HCT116 (cell line): ENCODE data around the gene PSMB7.

Experiments used
- CEBPB ChIP-seq: IDR thresholded peaks from 2 replicates; pipeline ENCODE4 v1.6.1; 2012; ENCODE audit warnings: low read depth
- ELF1 ChIP-seq: IDR thresholded peaks from 2 replicates; pipeline ENCODE4 v1.6.1; 2012; ENCODE audit warnings: low read depth, borderline replicate concordance
- EZH2 ChIP-seq: fragments of 200-600 bp; sonication (generic); IDR thresholded peaks from 2 replicates; pipeline ENCODE4 v1.6.1; 2017; ENCODE audit warnings: antibody characterized with exemption, mixed run types
- POLR2A ChIP-seq: IDR thresholded peaks from 2 replicates; pipeline ENCODE4 v1.7.0; 2011; ENCODE audit warnings: borderline replicate concordance; ENCODE audit not compliant: insufficient read depth, insufficient read length; ENCODE audit errors: extremely low read depth
- POLR2AphosphoS5 ChIP-seq: IDR thresholded peaks from 2 replicates; pipeline ENCODE4 v1.6.1; 2011; ENCODE audit warnings: mild to moderate bottlenecking, low read depth, low read length, moderate library complexity
- SIN3A ChIP-seq: IDR thresholded peaks from 2 replicates; pipeline ENCODE4 v1.6.1; 2012; ENCODE audit warnings: low read depth
- TCF7L2 ChIP-seq: IDR thresholded peaks from 2 replicates; pipeline ENCODE4 v1.7.0; 2011; ENCODE audit warnings: borderline replicate concordance, inconsistent platforms; ENCODE audit not compliant: insufficient read depth, insufficient read length; ENCODE audit errors: extremely low read depth
- ZBTB33 ChIP-seq: IDR thresholded peaks from 2 replicates; pipeline ENCODE4 v1.6.1; 2011; ENCODE audit warnings: mild to moderate bottlenecking, low read length, moderate library complexity; ENCODE audit not compliant: insufficient replicate concordance; ENCODE audit errors: extremely low read depth
- ZNF274 ChIP-seq: fragments of 200-500 bp; sonication (Bioruptor generic); IDR thresholded peaks from 2 replicates; pipeline ENCODE4 v1.6.1; 2014; ENCODE audit warnings: mild to moderate bottlenecking, low read depth, low read length, inconsistent platforms
- TF ChIP-seq, protein P1 (sequence below), 3 experiments: fragments of 200-600 bp in 1 of 3; sonication (generic) in 1 of 3; IDR thresholded peaks in 2 of 3; conservative IDR thresholded peaks in 1 of 3; 2 replicates each; pipeline ENCODE4 v1.5.1; 2012 to 2017; ENCODE audit warnings: low read depth in 2 of 3, low read length in 2 of 3, antibody characterized with exemption in 1 of 3, borderline replicate concordance in 1 of 3, control low read depth in 1 of 3, mild to moderate bottlenecking in 1 of 3, mixed read lengths in 1 of 3, mixed run types in 1 of 3, moderate library complexity in 1 of 3; ENCODE audit not compliant: insufficient read depth in 1 of 3
- TF ChIP-seq, protein P2 (sequence below): IDR thresholded peaks from 2 replicates; pipeline ENCODE4 v1.6.1; 2012

GRCh38 chr9:124343533-124344290, 71.5 kb downstream of the PSMB7 start:
- TF ChIP-seq, protein P1, sequence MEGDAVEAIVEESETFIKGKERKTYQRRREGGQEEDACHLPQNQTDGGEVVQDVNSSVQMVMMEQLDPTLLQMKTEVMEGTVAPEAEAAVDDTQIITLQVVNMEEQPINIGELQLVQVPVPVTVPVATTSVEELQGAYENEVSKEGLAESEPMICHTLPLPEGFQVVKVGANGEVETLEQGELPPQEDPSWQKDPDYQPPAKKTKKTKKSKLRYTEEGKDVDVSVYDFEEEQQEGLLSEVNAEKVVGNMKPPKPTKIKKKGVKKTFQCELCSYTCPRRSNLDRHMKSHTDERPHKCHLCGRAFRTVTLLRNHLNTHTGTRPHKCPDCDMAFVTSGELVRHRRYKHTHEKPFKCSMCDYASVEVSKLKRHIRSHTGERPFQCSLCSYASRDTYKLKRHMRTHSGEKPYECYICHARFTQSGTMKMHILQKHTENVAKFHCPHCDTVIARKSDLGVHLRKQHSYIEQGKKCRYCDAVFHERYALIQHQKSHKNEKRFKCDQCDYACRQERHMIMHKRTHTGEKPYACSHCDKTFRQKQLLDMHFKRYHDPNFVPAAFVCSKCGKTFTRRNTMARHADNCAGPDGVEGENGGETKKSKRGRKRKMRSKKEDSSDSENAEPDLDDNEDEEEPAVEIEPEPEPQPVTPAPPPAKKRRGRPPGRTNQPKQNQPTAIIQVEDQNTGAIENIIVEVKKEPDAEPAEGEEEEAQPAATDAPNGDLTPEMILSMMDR (IDR thresholded peaks at IDR 0.05 in 2 of 3, conservative IDR thresholded peaks at IDR 0.05 in 1 of 3; ENCODE audit: borderline replicate concordance in 1 of 3, insufficient read depth in 1 of 3, low read depth in 2 of 3, low read length in 2 of 3), result no peak
- TF ChIP-seq CEBPB (no peak), ZBTB33 (no peak), POLR2A (no peak), ELF1 (no peak), SIN3A (no peak), EZH2 (no peak), ZNF274 (no peak), TCF7L2 (no peak), POLR2AphosphoS5 (no peak)
- TF ChIP-seq, protein P2, sequence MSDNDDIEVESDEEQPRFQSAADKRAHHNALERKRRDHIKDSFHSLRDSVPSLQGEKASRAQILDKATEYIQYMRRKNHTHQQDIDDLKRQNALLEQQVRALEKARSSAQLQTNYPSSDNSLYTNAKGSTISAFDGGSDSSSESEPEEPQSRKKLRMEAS, result no peak
